A549 (cell line): ENCODE results near the gene USP2.

Source experiments
- CHD2 ChIP-seq: fragments of 150-350 bp; IDR thresholded peaks from 2 replicates; pipeline ENCODE4 v1.6.1; 2014; ENCODE audit warnings: low read length; ENCODE audit not compliant: partially characterized antibody
- CTCF ChIP-seq: fragments of >200 bp; sonication (Bioruptor Twin); formaldehyde crosslinking; IDR thresholded peaks from 3 replicates; pipeline ENCODE4 v1.5.1; 2016
- GATA3 ChIP-seq: IDR thresholded peaks from 2 replicates; pipeline ENCODE4 v1.6.1; 2012; ENCODE audit warnings: borderline replicate concordance
- MAX ChIP-seq: IDR thresholded peaks from 2 replicates; pipeline ENCODE4 v1.6.1; 2012
- POLR2A ChIP-seq: IDR thresholded peaks from 2 replicates; pipeline ENCODE4 v1.6.1; 2012; ENCODE audit warnings: mild to moderate bottlenecking, low read length
- REST ChIP-seq: fragments of 200-600 bp; sonication (generic); IDR thresholded peaks from 2 replicates; pipeline ENCODE4 v1.6.1; 2016; ENCODE audit warnings: antibody characterized with exemption, mild to moderate bottlenecking, moderate library complexity

GRCh38 chr11:119391275-119391674 is 9.8 kb upstream of the USP2 start:
- TF ChIP-seq GATA3 (no peak), CTCF (no peak), POLR2A (no peak), CHD2 (no peak), REST (no peak), MAX (no peak)
